Fibroblast of the aortic adventitia (primary cell): ENCODE results near the gene ZIC4. TPM values are rescaled to one million over a fixed set of nuclear protein-coding genes. Genes with fewer than 3 reads are reported as not detected.

Experiments used
- DNase-seq: peaks from one replicate; pipeline ENCODE4 v3.0.0-alpha.2; 2010; ENCODE audit warnings: low read depth
- H3K4me3 ChIP-seq: 2 replicates; pipeline ENCODE4 v1.5.1; 2011; ENCODE audit warnings: low read depth, mild to moderate bottlenecking, control low read depth, low read length, moderate library complexity
- CTCF ChIP-seq: IDR thresholded peaks from 2 replicates; pipeline ENCODE4 v1.5.1; 2011; ENCODE audit warnings: mild to moderate bottlenecking, low read length, control low read depth, inconsistent platforms; ENCODE audit not compliant: insufficient read depth
- total RNA-seq: library from RNA; depleted of rRNA; stranded (reverse); fragments of >200 nt; gene quantifications from 2 replicates; pipeline ENCODE4 v1.2.3, GENCODE V29; 2012; ENCODE audit warnings: low replicate concordance

Gene ZIC4
- total RNA-seq, 1 donor: not detected

GRCh38 chr3:147379651-147380050 lies 26.7 kb downstream of the ZIC4 start:
- TF ChIP-seq CTCF: no peak
- DNase-seq: no peak
- H3K4me3 ChIP-seq: no peak overlapping the region

GRCh38 chr3:147377412-147378367 lies 28.7 kb downstream of the ZIC4 start:
- no peak for TF ChIP-seq CTCF
- no peak for DNase-seq
- H3K4me3 ChIP-seq: no peak overlapping the region

- DNase-seq: no peak
- no peak for TF ChIP-seq CTCF
- no peak overlapping the region for H3K4me3 ChIP-seq
Measured at GRCh38 chr3:147373301-147373700, 33.0 kb downstream of the ZIC4 start.

GRCh38 chr3:147372525-147373027 lies 33.8 kb downstream of the ZIC4 start:
- H3K4me3 ChIP-seq: no peak overlapping the region
- DNase-seq: no peak
- no peak for TF ChIP-seq CTCF

GRCh38 chr3:147371771-147372340 lies 34.5 kb downstream of the ZIC4 start:
- DNase-seq: no peak
- TF ChIP-seq CTCF: no peak
- H3K4me3 ChIP-seq: no peak overlapping the region

GRCh38 chr3:147371140-147371539 lies 35.2 kb downstream of the ZIC4 start:
- TF ChIP-seq CTCF: no peak
- DNase-seq: no peak
- no peak overlapping the region for H3K4me3 ChIP-seq
